Liver (tissue), 3 donors: ENCODE data around the gene RERE.

Experiments
- ATF3 ChIP-seq: IDR thresholded peaks from 2 replicates; pipeline ENCODE4 v1.6.1; 2016; ENCODE audit warnings: antibody characterized with exemption
- CTCF ChIP-seq: fragments of 150-350 bp; IDR thresholded peaks from 2 replicates; pipeline ENCODE4 v1.5.1; 2017; ENCODE audit warnings: improper control_type of control experiment, low read depth, low read length; ENCODE audit not compliant: missing input control
- EGR1 ChIP-seq, 2 donors: IDR thresholded peaks; 2 replicates each; pipeline ENCODE4 v1.6.1; 2016 to 2018; ENCODE audit warnings: antibody characterized with exemption in 2 of 2, low read depth in 2 of 2
- GABPA ChIP-seq, 2 donors: IDR thresholded peaks in 1 of 2; conservative IDR thresholded peaks in 1 of 2; 2 replicates each; pipeline ENCODE4 v1.6.1; 2016; ENCODE audit warnings: antibody characterized with exemption in 2 of 2, mild to moderate bottlenecking in 1 of 2, moderate library complexity in 1 of 2
- JUND ChIP-seq, 2 donors: IDR thresholded peaks; 2 replicates each; pipeline ENCODE4 v1.6.1; 2016; ENCODE audit warnings: antibody characterized with exemption in 2 of 2
- MAX ChIP-seq: IDR thresholded peaks from 2 replicates; pipeline ENCODE4 v1.6.1; 2016; ENCODE audit warnings: antibody characterized with exemption
- NR2F2 ChIP-seq: IDR thresholded peaks from 2 replicates; pipeline ENCODE4 v1.6.1; 2016; ENCODE audit warnings: antibody characterized with exemption
- RAD21 ChIP-seq, 2 donors: IDR thresholded peaks; 2 replicates each; pipeline ENCODE4 v1.6.1; 2016; ENCODE audit warnings: antibody characterized with exemption in 2 of 2, mild to moderate bottlenecking in 2 of 2
- REST ChIP-seq: IDR thresholded peaks from 2 replicates; pipeline ENCODE4 v1.6.1; 2016; ENCODE audit warnings: antibody characterized with exemption, mild to moderate bottlenecking
- SP1 ChIP-seq: IDR thresholded peaks from 2 replicates; pipeline ENCODE4 v1.6.1; 2018; ENCODE audit warnings: antibody characterized with exemption, mild to moderate bottlenecking
- TAF1 ChIP-seq: conservative IDR thresholded peaks from 2 replicates; pipeline ENCODE4 v1.6.1; 2016; ENCODE audit warnings: antibody characterized with exemption, mild to moderate bottlenecking
- YY1 ChIP-seq: IDR thresholded peaks from 2 replicates; pipeline ENCODE4 v1.6.1; 2016; ENCODE audit warnings: antibody characterized with exemption, mild to moderate bottlenecking
- ZBTB33 ChIP-seq: IDR thresholded peaks from 2 replicates; pipeline ENCODE4 v1.6.1; 2016; ENCODE audit warnings: antibody characterized with exemption
- donor health status: healthy.
- donor health status: healthy.

GRCh38 chr1:8373581-8374241 is 443.7 kb downstream of the RERE start:
- no peak for TF ChIP-seq TAF1
- no peak for TF ChIP-seq CTCF
- peak; percentile 21 for TF ChIP-seq ZBTB33
- TF ChIP-seq REST = peak; percentile 51
- TF ChIP-seq RAD21 (IDR thresholded peaks at IDR 0.05) = peak in 1 of 2 donors; percentile 23
- TF ChIP-seq GABPA (IDR thresholded peaks at IDR 0.05 in 1 of 2, conservative IDR thresholded peaks at IDR 0.05 in 1 of 2) = no peak
- TF ChIP-seq YY1 = peak; percentile 46
- TF ChIP-seq SP1 = peak; percentile 43
- TF ChIP-seq EGR1 (IDR thresholded peaks at IDR 0.05; ENCODE audit: low read depth in 2 of 2) = peak in 1 of 2 donors; percentile 93
- TF ChIP-seq ATF3 = peak; percentile 83
- TF ChIP-seq JUND (IDR thresholded peaks at IDR 0.05) = peak; percentile 97 to 99
- TF ChIP-seq MAX = peak; percentile 62
- TF ChIP-seq NR2F2 = peak; percentile 55
